ENCODE measurements around the gene HIF3A. TPM values are rescaled to one million over a fixed set of nuclear protein-coding genes. Genes with fewer than 3 reads are reported as not detected.

HIF3A gene
- total and polyA plus RNA-seq, 9 of the 15 experiments (the other 6 are each of a cell fraction or from before 2014, with no cell fraction given), result 0.29 TPM; not detected in 8

DNA sequence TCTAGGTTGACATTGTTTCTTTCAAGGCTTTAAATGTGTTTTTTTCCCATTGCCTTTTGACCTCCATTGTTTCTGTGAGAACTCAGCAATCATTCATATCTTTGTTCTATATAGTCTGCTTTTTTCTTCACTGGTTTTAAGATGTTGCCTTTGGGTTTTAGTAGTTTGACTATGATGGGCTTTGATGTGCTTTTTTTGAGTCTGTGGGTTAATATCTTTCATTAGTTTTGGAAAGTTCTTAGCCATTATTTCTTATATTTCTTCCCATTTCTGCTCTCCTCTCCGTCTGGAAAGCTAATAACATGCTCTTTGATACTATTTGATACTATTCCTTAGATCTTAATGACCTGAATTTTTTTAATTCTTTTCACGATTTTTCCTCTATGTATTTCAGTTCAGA, 83.8 kb downstream of the HIF3A start (continued):
- TF ChIP-seq HNRNPLL (IDR thresholded peaks at IDR 0.05; ENCODE audit: low read depth, low read length, poor library complexity, severe bottlenecking), result no peak

DNA sequence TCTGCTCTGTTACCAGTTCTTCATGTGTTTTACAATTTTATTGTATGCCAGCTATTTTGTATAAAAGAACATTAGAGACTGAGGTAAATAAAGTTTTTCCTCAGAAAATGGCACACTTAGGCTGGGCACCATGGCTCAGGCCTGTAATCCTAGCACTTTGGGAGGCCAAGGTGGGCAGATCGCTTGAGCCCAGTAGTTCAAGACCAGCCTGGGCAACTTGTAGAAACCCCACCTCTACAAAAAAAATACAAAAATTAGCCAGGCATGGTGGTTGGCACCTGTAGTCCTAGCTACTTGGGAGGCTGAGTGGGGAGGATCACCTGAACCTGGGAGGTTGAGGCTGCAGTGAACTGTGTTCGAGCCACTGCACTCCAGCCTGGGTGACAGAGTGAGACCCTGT, 84.5 kb downstream of the HIF3A start:
- no peak for TF ChIP-seq ZNF583 (CRISPR knock-in tag; IDR thresholded peaks at IDR 0.05)
- TF ChIP-seq JUNB (CRISPR knock-in tag; conservative IDR thresholded peaks at IDR 0.05), result no peak
- TF ChIP-seq, protein P1, sequence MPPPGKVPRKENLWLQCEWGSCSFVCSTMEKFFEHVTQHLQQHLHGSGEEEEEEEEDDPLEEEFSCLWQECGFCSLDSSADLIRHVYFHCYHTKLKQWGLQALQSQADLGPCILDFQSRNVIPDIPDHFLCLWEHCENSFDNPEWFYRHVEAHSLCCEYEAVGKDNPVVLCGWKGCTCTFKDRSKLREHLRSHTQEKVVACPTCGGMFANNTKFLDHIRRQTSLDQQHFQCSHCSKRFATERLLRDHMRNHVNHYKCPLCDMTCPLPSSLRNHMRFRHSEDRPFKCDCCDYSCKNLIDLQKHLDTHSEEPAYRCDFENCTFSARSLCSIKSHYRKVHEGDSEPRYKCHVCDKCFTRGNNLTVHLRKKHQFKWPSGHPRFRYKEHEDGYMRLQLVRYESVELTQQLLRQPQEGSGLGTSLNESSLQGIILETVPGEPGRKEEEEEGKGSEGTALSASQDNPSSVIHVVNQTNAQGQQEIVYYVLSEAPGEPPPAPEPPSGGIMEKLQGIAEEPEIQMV (tag; conservative IDR thresholded peaks at IDR 0.05; ENCODE audit: low read depth), result no peak
- TF ChIP-seq ZSCAN32 (CRISPR knock-in tag; IDR thresholded peaks at IDR 0.05), result no peak
- no peak for TF ChIP-seq FIP1L1 (IDR thresholded peaks at IDR 0.05; ENCODE audit: low read depth, low read length, poor library complexity, severe bottlenecking)
- TF ChIP-seq ZBED1 (IDR thresholded peaks at IDR 0.05), result no peak
- TF ChIP-seq RBM25 (IDR thresholded peaks at IDR 0.05; ENCODE audit: low read depth, low read length, severe bottlenecking), result no peak
- TF ChIP-seq ZNF584 (CRISPR knock-in tag; IDR thresholded peaks at IDR 0.05; ENCODE audit: low read depth), result no peak
- Histone ChIP-seq H3K4me1 (replicated peaks in 1 of 2; ENCODE audit: control insufficient read depth in 2 of 2, insufficient read depth in 2 of 2, low read length in 2 of 2) (0 out of 5 replicates have a peak, but pooled peaks cover 0 to 3% of the 10 kb centered on the region in 2 experiments), H3K9ac (ENCODE audit: insufficient read depth in 1 of 2, low read depth in 2 of 2, low read length in 2 of 2) (no peak overlapping the region), H3K9me1 (ENCODE audit: control insufficient read depth, insufficient read depth, low read length) (no peaks in the 10 kb centered on the region), H3K27me3 (ENCODE audit: control insufficient read depth in 2 of 2, insufficient read depth in 2 of 2, low read length in 2 of 2) (no peaks in the 10 kb centered on the region), H2AFZ (ENCODE audit: low read depth, low read length) (no peak overlapping the region), H3K79me2 (ENCODE audit: control insufficient read depth, insufficient read depth, low read length) (0 out of 3 replicates have a peak, but pooled peaks cover 3% of the 10 kb centered on the region), H3K9me3 (replicated peaks; ENCODE audit: control insufficient read depth, insufficient read depth, low read depth, low read length) (no peaks in the 10 kb centered on the region), H3K4me2 (ENCODE audit: insufficient read depth, low read length) (no peak overlapping the region), H3K36me3 (ENCODE audit: control insufficient read depth, insufficient read depth, low read length) (peaks cover 87% of the 10 kb centered on the region), H3K4me3 (no peak overlapping the region), H4K20me1 (replicated peaks; ENCODE audit: control insufficient read depth, insufficient read depth, low read length) (no peaks in the 10 kb centered on the region), H3K27ac (ENCODE audit: extremely low read depth, low read depth, low read length) (no peak overlapping the region)
- intact Hi-C loops (cut with micrococcal nuclease) (no loop called here), in situ Hi-C loops (cut with MboI) (loop anchor here (5.0 kb wide), 1 partner anchor 99 kb away; no protein-coding TSS in a partner anchor)
- BruUV-seq (replicated peaks), result no TSS peak
- FAIRE-seq, result no peak
- ChIA-PET POLR2A (no interaction called here), CTCF (ENCODE audit: low intra/inter-chr PET ratio) (no interaction called here)
- DNase-seq (ENCODE audit: extremely low read depth in 1 of 4, low spot score in 3 of 4), result no peak
- 93% methylated on average over 2 of the region's 2 CpGs for WGBS (ENCODE audit: insufficient coverage, low coverage, missing lambda C conversion rate)
- ATAC-seq, result no peak
